ENCODE results near the gene BLCAP. TPM values are rescaled to one million over a fixed set of nuclear protein-coding genes. Genes with fewer than 3 reads are reported as not detected.

Gene BLCAP
- total and polyA plus RNA-seq, 5 donors: 87.4 to 103 (median 97.9) TPM

DNA sequence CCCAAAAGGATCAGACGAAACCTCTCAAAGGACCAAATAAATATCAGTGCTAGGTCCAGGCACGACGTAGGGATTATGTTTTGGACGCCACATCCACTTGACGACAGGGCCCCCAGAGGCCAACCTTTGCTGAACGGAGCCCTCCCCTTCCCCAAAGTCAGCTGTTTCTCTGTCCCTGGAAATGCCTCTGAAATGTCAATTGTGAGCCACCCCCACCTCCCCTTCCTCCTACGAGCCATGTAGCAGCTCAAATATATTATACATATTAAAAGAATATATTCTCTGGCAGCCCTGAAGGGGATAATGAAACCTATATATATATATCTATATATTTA lies 39.6 kb upstream of the BLCAP start:
- no peaks in the 10 kb centered on the region for H3K27me3 ChIP-seq (ENCODE audit: control insufficient read depth, insufficient read depth)
- WGBS: 11% methylated on average over 7 of the region's 7 CpGs
- H3K4me3 ChIP-seq (ENCODE audit: low read length): no peak overlapping the region
- no peaks in the 10 kb centered on the region for H3K4me1 ChIP-seq (ENCODE audit: control insufficient read depth, insufficient read depth, low read length)
- no peak overlapping the region for H3K27ac ChIP-seq (ENCODE audit: low read length)
- intact Hi-C loops (cut with DNase I): loop anchor here in 2 of 4 donors (10.0 kb wide), 3 partner anchors 428 to 758 kb away; no protein-coding TSS in a partner anchor
- H3K9me3 ChIP-seq (ENCODE audit: control insufficient read depth, low read length): no peaks in the 10 kb centered on the region
- ATAC-seq: no peak
- no peak for DNase-seq

DNA sequence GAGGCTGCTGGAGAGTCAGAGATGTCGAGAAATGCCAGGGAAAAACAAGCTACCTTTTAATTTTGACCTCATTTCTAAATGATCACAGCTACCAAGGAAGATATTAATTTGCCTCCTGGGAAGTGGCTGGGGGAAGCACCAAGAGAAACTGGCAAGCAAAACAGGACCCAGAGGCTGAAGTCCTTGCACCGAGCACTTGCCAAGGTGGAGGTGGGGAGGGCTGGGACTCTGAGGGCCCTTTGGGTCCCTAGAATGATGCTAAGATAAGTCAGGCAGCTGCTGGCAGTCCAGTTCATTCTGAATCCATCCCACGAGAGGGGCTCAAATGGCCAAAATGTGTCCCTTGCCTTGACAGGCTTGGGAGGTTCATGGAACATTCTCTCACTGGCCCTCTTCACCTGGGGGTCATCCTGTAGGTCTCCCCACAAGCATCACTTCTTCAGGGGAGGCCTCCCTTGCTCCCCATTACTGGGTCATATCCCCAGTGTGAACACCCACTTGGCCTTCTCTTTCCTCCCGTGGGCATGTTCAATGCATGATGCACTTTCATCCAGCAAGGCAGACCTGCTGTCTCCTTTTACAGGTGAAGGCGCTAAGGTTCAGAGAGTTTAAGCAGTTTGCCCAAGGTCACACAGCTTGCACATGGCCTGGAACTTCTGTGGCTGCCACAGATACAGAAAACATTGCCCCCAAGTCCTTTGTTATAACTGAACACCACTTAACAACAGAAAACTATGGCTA lies 39.1 kb upstream of the BLCAP start:
- H3K27me3 ChIP-seq (ENCODE audit: control insufficient read depth, insufficient read depth): no peaks in the 10 kb centered on the region
- no peaks in the 10 kb centered on the region for H3K4me1 ChIP-seq (ENCODE audit: control insufficient read depth, insufficient read depth, low read length)
- 57% methylated on average over 5 of the region's 5 CpGs for WGBS
- H3K27ac ChIP-seq (ENCODE audit: low read length): no peak overlapping the region
- H3K4me3 ChIP-seq (ENCODE audit: low read length): no peak overlapping the region
- no peaks in the 10 kb centered on the region for H3K9me3 ChIP-seq (ENCODE audit: control insufficient read depth, low read length)
- intact Hi-C loops (cut with DNase I): loop anchor here in 2 of 4 donors (10.0 kb wide), 3 partner anchors 428 to 758 kb away; no protein-coding TSS in a partner anchor
- ATAC-seq (no peak), DNase-seq (no peak)

DNA sequence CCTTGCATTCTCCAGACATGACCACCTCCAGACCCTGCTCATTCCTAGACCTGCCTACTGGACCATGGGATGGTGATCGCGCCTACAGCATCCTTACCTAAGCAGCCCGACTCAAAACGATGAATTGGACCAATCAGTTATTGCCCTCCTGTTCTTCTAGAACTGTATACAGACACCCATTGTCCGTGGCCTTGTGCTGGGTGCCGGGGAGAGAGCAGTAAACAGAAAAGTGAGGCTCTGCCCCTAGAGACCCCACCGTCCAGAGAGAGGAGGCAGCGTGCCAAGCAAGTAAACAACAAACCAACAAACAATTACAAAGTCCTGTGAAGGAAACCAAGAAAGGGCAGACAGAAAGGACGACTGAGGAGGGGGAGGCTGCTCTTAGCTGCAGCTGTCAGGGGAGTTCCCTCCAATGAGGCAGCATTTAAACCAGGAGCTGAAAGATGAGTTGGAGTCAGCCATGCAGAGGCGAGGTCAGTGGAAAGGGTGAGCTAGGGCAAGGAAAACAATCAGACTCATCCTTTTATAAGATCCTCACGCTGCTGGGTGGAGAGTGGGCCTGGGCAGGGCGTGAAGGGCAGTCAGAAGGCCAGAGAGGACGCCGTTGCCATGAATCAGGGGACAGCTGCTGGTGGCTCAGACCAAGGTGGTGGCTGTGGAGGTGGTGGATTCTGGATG lies 37.6 kb upstream of the BLCAP start:
- DNase-seq: no peak
- intact Hi-C loops (cut with DNase I): loop anchor here in 2 of 4 donors (10.0 kb wide), 3 partner anchors 430 to 760 kb away; no protein-coding TSS in a partner anchor
- no peaks in the 10 kb centered on the region for H3K9me3 ChIP-seq (ENCODE audit: control insufficient read depth, low read length)
- peak in 1 of 2 donors; percentile 12 for ATAC-seq
- H3K4me3 ChIP-seq (ENCODE audit: low read length): no peak overlapping the region
- H3K27ac ChIP-seq (ENCODE audit: low read length): no peak overlapping the region
- H3K27me3 ChIP-seq (ENCODE audit: control insufficient read depth, insufficient read depth): no peaks in the 10 kb centered on the region
- no peaks in the 10 kb centered on the region for H3K4me1 ChIP-seq (ENCODE audit: control insufficient read depth, insufficient read depth, low read length)
- WGBS: 75% methylated on average over 14 of the region's 14 CpGs

DNA sequence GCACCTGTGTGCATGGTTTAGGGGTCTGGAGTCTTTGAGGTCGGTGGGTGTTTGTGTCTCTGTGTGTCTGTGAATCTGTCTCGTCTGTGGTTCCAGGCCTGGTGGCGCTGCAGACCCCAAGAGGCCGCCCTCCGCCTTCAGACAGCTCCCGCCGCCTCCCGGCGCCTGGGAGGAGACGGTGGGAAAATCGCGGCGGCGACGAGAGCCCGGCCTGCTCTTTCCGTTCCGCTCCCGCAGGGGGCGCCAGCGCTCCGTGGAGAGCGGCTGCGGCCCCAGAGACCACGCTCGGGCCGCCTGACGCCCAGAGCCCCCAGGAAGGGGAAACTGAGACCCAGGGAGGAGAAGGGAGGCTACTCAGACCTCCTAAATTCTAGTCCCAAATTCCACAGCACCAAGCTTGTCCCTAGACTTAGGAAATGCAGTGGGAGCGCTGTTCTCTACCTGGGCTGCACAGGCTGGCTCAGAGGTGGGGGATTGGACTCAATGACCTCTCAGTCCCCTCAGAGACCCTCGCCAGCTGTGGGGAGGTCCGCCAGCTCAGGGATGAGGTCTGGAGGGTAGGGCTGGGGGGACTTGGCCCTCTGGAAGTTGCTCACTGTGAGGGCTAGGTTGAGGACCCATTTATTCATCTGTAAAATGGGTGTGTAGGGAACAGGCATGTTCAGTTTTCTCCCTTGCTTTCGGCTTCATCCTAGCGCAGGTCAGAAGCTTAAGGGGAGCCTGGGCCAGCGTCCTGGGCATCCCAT lies 36.9 kb upstream of the BLCAP start:
- DNase-seq (peak; percentile 18 to 75 (median 73)), ATAC-seq (peak; percentile 47 to 79)
- H3K27me3 ChIP-seq (ENCODE audit: control insufficient read depth, insufficient read depth): no peaks in the 10 kb centered on the region
- H3K9me3 ChIP-seq (ENCODE audit: control insufficient read depth, low read length): no peaks in the 10 kb centered on the region
- H3K4me1 ChIP-seq (ENCODE audit: control insufficient read depth, insufficient read depth, low read length): no peaks in the 10 kb centered on the region
- WGBS: 10% methylated on average over 34 of the region's 34 CpGs
- H3K27ac ChIP-seq (ENCODE audit: low read length): no peak overlapping the region
- intact Hi-C loops (cut with DNase I): loop anchor here in 2 of 4 donors (10.0 kb wide), 3 partner anchors 430 to 760 kb away; no protein-coding TSS in a partner anchor
- no peak overlapping the region for H3K4me3 ChIP-seq (ENCODE audit: low read length)

DNA sequence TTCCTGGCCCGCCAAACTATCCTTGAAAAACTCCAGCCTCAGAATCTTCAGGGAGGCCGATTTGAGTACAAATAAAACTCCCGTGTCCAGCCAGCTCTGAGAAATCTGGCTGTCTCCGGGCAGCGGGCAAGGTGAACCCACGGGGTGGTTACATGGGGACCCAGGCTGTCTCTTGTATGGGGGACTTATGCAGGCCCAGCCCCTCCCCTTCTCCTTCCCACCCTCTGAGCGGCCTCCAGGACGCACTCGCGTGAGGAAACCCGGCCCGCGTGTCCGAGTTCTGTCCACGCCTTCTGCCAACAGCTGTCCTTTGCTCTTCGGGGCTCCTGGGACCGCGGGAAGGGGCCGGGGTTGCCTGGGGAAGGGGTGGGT lies 36.3 kb upstream of the BLCAP start:
- no peaks in the 10 kb centered on the region for H3K9me3 ChIP-seq (ENCODE audit: control insufficient read depth, low read length)
- no peak for DNase-seq
- 41% methylated on average over 19 of the region's 19 CpGs for WGBS
- intact Hi-C loops (cut with DNase I): loop anchor here in 2 of 4 donors (10.0 kb wide), 3 partner anchors 431 to 761 kb away; no protein-coding TSS in a partner anchor
- no peaks in the 10 kb centered on the region for H3K27me3 ChIP-seq (ENCODE audit: control insufficient read depth, insufficient read depth)
- H3K4me1 ChIP-seq (ENCODE audit: control insufficient read depth, insufficient read depth, low read length): no peaks in the 10 kb centered on the region
- no peak overlapping the region for H3K27ac ChIP-seq (ENCODE audit: low read length)
- peak; percentile 22 to 33 for ATAC-seq
- H3K4me3 ChIP-seq (ENCODE audit: low read length): no peak overlapping the region

DNA sequence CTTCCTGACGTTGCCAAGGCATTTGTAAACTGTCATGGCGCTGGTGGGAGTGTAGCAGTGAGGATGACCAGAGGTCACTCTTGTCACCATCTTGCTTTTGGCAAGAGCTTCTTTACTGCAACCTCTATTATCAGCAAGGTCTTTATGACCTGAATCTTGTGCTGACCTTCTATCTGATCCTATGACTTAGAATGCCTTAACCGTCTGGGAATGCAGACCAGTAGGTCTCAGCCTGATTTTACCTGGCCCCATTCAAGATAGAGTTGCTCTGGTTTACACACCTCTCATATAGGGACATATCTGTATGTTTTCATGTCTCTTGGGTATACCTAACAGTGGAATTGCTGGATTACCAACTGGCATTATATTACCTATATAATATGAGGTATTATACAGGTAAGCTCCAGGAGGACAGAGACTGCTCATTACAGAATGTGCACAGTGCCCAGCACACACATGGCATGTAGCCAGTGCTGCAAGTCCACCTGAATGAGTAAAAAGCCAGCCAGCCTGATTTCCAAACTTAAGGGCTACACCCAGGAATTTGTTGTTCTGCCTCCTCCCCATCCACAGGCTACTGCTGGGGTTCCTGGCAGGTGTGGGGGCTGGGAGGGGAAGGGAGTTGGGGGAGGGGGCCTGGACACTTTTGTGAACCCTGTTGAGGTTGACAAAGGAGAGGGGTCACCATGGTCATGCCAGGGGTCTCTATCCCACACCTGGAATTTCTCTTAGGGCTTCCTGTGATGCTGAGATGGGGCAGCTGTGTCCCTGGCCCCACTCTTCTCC lies 35.2 kb upstream of the BLCAP start:
- intact Hi-C loops (cut with DNase I): loop anchor here in 2 of 4 donors (10.0 kb wide), 3 partner anchors 432 to 762 kb away; no protein-coding TSS in a partner anchor

DNA sequence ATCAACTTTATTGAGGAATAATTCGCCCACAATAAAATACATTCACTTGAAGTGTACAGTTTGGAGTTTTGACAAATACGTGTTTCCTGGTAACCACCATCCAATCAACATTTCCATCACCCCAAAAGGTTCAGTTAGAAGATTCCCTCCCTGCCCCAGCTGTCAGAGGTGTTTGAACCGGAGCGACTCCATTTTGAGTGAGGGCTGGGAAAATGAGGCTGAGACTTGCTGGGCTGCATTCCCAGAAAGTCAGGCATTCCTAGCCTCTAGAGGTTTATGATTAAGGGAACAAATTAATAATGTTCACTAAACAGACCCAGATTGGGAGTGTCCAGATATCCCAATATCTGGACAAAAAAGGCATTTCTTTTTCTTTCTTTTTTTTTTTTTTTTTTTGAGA lies 33.0 kb upstream of the BLCAP start:
- Histone ChIP-seq H3K9me3 (ENCODE audit: control insufficient read depth, low read length) (no peaks in the 10 kb centered on the region), H3K4me1 (ENCODE audit: control insufficient read depth, insufficient read depth, low read length) (no peaks in the 10 kb centered on the region), H3K4me3 (ENCODE audit: low read length) (no peak overlapping the region), H3K27me3 (ENCODE audit: control insufficient read depth, insufficient read depth) (no peaks in the 10 kb centered on the region), H3K27ac (ENCODE audit: low read length) (no peak overlapping the region)
- intact Hi-C loops (cut with DNase I): loop anchor here in 2 of 4 donors (10.0 kb wide), 3 partner anchors 434 to 764 kb away; no protein-coding TSS in a partner anchor
- 71% methylated on average over 4 of the region's 4 CpGs for WGBS
- ATAC-seq (no peak), DNase-seq (no peak)

More for the DNA sequence above, 35.2 kb upstream of the BLCAP start:
- Histone ChIP-seq H3K27ac (ENCODE audit: low read length) (no peak overlapping the region), H3K4me1 (ENCODE audit: control insufficient read depth, insufficient read depth, low read length) (no peaks in the 10 kb centered on the region), H3K9me3 (ENCODE audit: control insufficient read depth, low read length) (no peaks in the 10 kb centered on the region), H3K27me3 (ENCODE audit: control insufficient read depth, insufficient read depth) (no peaks in the 10 kb centered on the region), H3K4me3 (ENCODE audit: low read length) (no peak overlapping the region)
- ATAC-seq (no peak), DNase-seq (no peak)
- WGBS: 67% methylated on average over 3 of the region's 3 CpGs

DNA sequence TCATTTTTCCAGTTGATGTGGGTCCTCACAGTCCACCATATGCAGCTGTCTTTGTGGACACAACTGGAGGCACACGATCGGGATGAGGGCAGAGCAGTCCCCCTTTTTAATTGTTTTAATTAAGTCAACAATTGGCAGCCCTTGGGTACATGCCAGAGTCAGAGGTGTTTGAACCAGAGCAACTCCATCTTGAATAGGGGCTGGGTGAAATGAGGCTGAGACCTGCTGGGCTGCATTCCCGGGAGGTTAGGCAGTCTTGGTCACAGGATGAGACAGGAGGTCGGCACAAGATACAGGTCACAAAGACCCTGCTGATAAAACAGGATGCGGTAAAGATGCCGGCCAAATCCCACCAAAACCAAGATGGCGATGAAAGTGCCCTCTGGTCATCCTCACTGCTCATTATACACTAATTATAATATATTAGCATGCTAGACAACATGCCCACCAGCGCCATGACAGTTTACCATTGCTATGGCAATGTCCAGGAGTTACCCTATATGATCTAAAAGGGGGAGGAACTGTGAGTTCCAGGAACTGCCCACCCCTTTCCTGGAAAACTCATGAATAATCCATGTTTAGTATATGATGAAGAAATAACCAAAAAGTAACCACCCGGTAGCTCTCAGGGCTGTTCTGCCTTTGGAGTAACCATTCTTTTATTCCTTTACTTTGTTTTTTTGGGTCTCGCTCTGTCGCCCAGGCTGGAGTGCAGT lies 31.8 kb upstream of the BLCAP start:
- intact Hi-C loops (cut with DNase I): loop anchor here in 2 of 4 donors (10.0 kb wide), 3 partner anchors 435 to 765 kb away; no protein-coding TSS in a partner anchor
- H3K27me3 ChIP-seq (ENCODE audit: control insufficient read depth, insufficient read depth): no peaks in the 10 kb centered on the region
- ATAC-seq (no peak), DNase-seq (no peak)
- WGBS: 88% methylated on average over 11 of the region's 11 CpGs
- H3K4me1 ChIP-seq (ENCODE audit: control insufficient read depth, insufficient read depth, low read length): no peaks in the 10 kb centered on the region
- H3K4me3 ChIP-seq (ENCODE audit: low read length): no peak overlapping the region
- no peaks in the 10 kb centered on the region for H3K9me3 ChIP-seq (ENCODE audit: control insufficient read depth, low read length)
- H3K27ac ChIP-seq (ENCODE audit: low read length): no peak overlapping the region

DNA sequence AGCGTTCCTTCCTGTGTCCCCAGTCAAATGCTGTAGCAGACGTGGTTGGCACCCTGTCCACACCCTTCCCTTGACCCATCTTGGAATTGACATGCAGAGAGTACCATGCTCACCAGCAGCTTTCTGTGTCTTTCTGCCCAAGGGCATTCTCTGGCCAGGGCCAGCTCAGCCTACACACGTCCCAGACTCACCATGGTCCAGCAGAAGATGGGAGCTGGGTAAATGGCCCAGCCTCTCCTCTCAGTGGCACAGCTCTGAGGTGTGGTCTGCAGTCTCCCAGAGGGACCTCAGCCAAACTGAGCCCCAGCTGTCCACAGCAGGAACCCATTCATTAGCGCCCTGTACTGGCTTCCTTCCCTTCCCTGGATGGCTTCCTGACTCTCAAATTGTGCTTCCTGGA lies 31.1 kb upstream of the BLCAP start:
- intact Hi-C loops (cut with DNase I): no loop called here
- WGBS: 74% methylated on average over 4 of the region's 4 CpGs
- Histone ChIP-seq H3K27ac (ENCODE audit: low read length) (no peak overlapping the region), H3K4me3 (ENCODE audit: low read length) (no peak overlapping the region), H3K4me1 (ENCODE audit: control insufficient read depth, insufficient read depth, low read length) (no peaks in the 10 kb centered on the region), H3K9me3 (ENCODE audit: control insufficient read depth, low read length) (no peaks in the 10 kb centered on the region), H3K27me3 (ENCODE audit: control insufficient read depth, insufficient read depth) (no peaks in the 10 kb centered on the region)
- ATAC-seq (peak in 1 of 2 donors; percentile 26), DNase-seq (no peak)

DNA sequence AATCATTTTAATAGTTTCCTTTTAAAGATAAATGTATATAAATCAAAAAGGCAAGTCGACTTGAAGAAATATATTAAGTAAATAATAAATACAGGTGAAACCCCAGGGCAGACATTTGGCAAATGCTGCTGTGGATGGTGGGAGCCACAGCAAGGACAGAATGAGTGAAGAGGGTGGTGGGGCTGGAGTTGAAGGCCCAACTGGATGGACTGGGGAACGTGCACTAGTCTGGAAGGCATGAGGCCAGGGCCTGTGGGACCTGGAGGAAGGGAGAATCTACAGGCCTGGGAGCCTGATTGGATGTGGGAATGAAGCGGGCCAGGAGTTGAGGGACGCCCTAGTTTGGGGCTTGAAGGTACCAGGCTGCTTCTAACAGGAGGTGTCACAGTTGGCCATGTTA lies 30.6 kb upstream of the BLCAP start:
- 88% methylated on average over 4 of the region's 4 CpGs for WGBS
- H3K9me3 ChIP-seq (ENCODE audit: control insufficient read depth, low read length): no peaks in the 10 kb centered on the region
- intact Hi-C loops (cut with DNase I): no loop called here
- DNase-seq (no peak), ATAC-seq (no peak)
- no peaks in the 10 kb centered on the region for H3K27me3 ChIP-seq (ENCODE audit: control insufficient read depth, insufficient read depth)
- no peak overlapping the region for H3K27ac ChIP-seq (ENCODE audit: low read length)
- H3K4me3 ChIP-seq (ENCODE audit: low read length): no peak overlapping the region
- H3K4me1 ChIP-seq (ENCODE audit: control insufficient read depth, insufficient read depth, low read length): no peaks in the 10 kb centered on the region

All from right cardiac atrium (tissue), 5 donors.